DOHH2 (cell line): ENCODE results near the gene SPOCK3.

Experiments
- H3F3A ChIP-seq: fragments of 200-600 bp; sonication (generic), shearing (Covaris generic); 2 replicates; pipeline ENCODE4 v1.6.0; 2016; ENCODE audit warnings: antibody characterized with exemption, mild to moderate bottlenecking; ENCODE audit not compliant: control insufficient read depth, insufficient read depth
- H3K27ac ChIP-seq: fragments of 200-600 bp; sonication (generic); 2 replicates; pipeline ENCODE4 v1.5.1; 2014; ENCODE audit warnings: low read depth, mild to moderate bottlenecking, low read length, moderate library complexity
- H3K27me3 ChIP-seq: fragments of 200-600 bp; sonication (generic); 2 replicates; pipeline ENCODE4 v1.6.1; 2014; ENCODE audit warnings: mild to moderate bottlenecking, low read length, mixed read lengths; ENCODE audit not compliant: control insufficient read depth
- H3K36me3 ChIP-seq: fragments of 200-600 bp; sonication (generic); 2 replicates; pipeline ENCODE4 v1.6.1; 2014; ENCODE audit warnings: mild to moderate bottlenecking, low read length, moderate library complexity, mixed read lengths; ENCODE audit not compliant: control insufficient read depth
- H3K4me1 ChIP-seq: fragments of 200-600 bp; sonication (generic); 2 replicates; pipeline ENCODE4 v1.6.1; 2014; ENCODE audit warnings: mild to moderate bottlenecking, low read length, mixed read lengths; ENCODE audit not compliant: control insufficient read depth
- H3K4me2 ChIP-seq: fragments of 200-600 bp; sonication (generic); 2 replicates; pipeline ENCODE4 v1.6.0; 2014; ENCODE audit warnings: mild to moderate bottlenecking, low read length, moderate library complexity
- H3K4me3 ChIP-seq: fragments of 200-600 bp; sonication (generic); 2 replicates; pipeline ENCODE4 v1.5.1; 2014; ENCODE audit warnings: mild to moderate bottlenecking, low read length, mixed read lengths
- H3K79me2 ChIP-seq: fragments of 200-600 bp; sonication (generic); 2 replicates; pipeline ENCODE4 v1.6.1; 2014; ENCODE audit warnings: mild to moderate bottlenecking, low read length, mixed read lengths; ENCODE audit not compliant: control insufficient read depth
- H3K9me2 ChIP-seq: fragments of 200-600 bp; sonication (generic); replicated peaks from 2 replicates; pipeline ENCODE4 v1.6.1; 2014; ENCODE audit warnings: mild to moderate bottlenecking, low read length, mixed read lengths; ENCODE audit not compliant: control insufficient read depth
- H3K9me3 ChIP-seq: fragments of 200-600 bp; sonication (generic); 2 replicates; pipeline ENCODE4 v1.6.1; 2014; ENCODE audit warnings: antibody characterized with exemption, low read length, mixed read lengths; ENCODE audit not compliant: control insufficient read depth, insufficient read depth
- H4K20me1 ChIP-seq: fragments of 200-600 bp; sonication (generic); 2 replicates; pipeline ENCODE4 v1.6.0; 2014; ENCODE audit warnings: low read depth, mild to moderate bottlenecking, antibody characterized with exemption, low read length, moderate library complexity; ENCODE audit not compliant: control insufficient read depth, insufficient read depth
- CTCF ChIP-seq: fragments of 200-600 bp; sonication (generic); IDR thresholded peaks from one replicate; pipeline ENCODE4 v1.5.1; 2014; ENCODE audit warnings: antibody characterized with exemption, mild to moderate bottlenecking, low read depth, low read length; ENCODE audit not compliant: poor library complexity, severe bottlenecking
- EZH2phosphoT487 ChIP-seq: fragments of 200-600 bp; sonication (generic); IDR thresholded peaks from 2 replicates; pipeline ENCODE4 v1.6.1; 2017; ENCODE audit warnings: borderline replicate concordance, mild to moderate bottlenecking, antibody characterized with exemption, low read length, moderate library complexity, mixed read lengths

The SPOCK3 gene

GRCh38 chr4:167190379-167190778, 43.9 kb downstream of the SPOCK3 start:
- Histone ChIP-seq H3K27me3 (no peaks in the 10 kb centered on the region), H3K27ac (no peak overlapping the region), H3K9me2 (no peaks in the 10 kb centered on the region), H3K9me3 (peaks cover 2% of the 10 kb centered on the region; the same call in 1 of the 2 replicates), H3K79me2 (no peaks in the 10 kb centered on the region), H3K4me1 (no peaks in the 10 kb centered on the region), H4K20me1 (no peaks in the 10 kb centered on the region), H3K4me2 (no peak overlapping the region), H3K4me3 (no peak overlapping the region), H3F3A (no peaks in the 10 kb centered on the region), H3K36me3 (no peaks in the 10 kb centered on the region)
- no peak for TF ChIP-seq EZH2phosphoT487
- TF ChIP-seq CTCF, result no peak

DNA sequence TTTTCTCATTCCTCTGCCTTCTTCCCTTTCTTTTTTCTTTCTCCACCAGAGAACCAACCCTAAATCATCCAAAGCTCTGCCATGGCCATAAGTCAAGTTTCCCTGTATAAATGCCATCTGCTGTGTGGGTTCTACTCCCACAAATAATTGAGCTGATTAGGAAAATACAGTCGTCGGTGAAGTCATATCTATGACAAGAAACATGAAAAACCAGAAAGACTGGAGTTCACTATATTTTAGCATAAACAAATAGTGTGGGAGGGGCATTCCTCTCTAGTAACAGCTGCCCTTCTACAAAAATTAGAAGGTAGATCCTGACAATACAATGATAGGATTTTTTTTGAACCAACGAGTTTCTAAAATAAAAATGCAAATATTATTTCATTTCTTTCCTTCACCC, 48.8 kb downstream of the SPOCK3 start:
- H3K4me1 ChIP-seq, result no peaks in the 10 kb centered on the region
- H3K27ac ChIP-seq, result no peak overlapping the region
- no peaks in the 10 kb centered on the region for H3K9me2 ChIP-seq
- no peaks in the 10 kb centered on the region for H3K9me3 ChIP-seq
- no peaks in the 10 kb centered on the region for H3F3A ChIP-seq
- no peak overlapping the region for H3K4me3 ChIP-seq
- no peak overlapping the region for H3K4me2 ChIP-seq
- TF ChIP-seq EZH2phosphoT487 (no peak), CTCF (no peak)
- no peaks in the 10 kb centered on the region for H4K20me1 ChIP-seq
- no peaks in the 10 kb centered on the region for H3K27me3 ChIP-seq
- no peaks in the 10 kb centered on the region for H3K79me2 ChIP-seq
- H3K36me3 ChIP-seq, result no peaks in the 10 kb centered on the region

GRCh38 chr4:167183036-167183435, 51.3 kb downstream of the SPOCK3 start:
- Histone ChIP-seq H3K9me2 (no peaks in the 10 kb centered on the region), H3K79me2 (no peaks in the 10 kb centered on the region), H3K36me3 (no peaks in the 10 kb centered on the region), H3K4me2 (no peak overlapping the region), H3K4me1 (no peaks in the 10 kb centered on the region), H3K4me3 (no peak overlapping the region), H3K27ac (no peak overlapping the region), H4K20me1 (no peaks in the 10 kb centered on the region), H3K9me3 (no peaks in the 10 kb centered on the region), H3F3A (no peaks in the 10 kb centered on the region), H3K27me3 (no peaks in the 10 kb centered on the region)
- TF ChIP-seq EZH2phosphoT487 (no peak), CTCF (no peak)

- H3K9me3 ChIP-seq, result no peaks in the 10 kb centered on the region
- no peaks in the 10 kb centered on the region for H3K4me1 ChIP-seq
- no peak for TF ChIP-seq CTCF
- no peak for TF ChIP-seq EZH2phosphoT487
- no peaks in the 10 kb centered on the region for H3K79me2 ChIP-seq
- no peak overlapping the region for H3K4me3 ChIP-seq
- no peaks in the 10 kb centered on the region for H3K9me2 ChIP-seq
- H4K20me1 ChIP-seq, result no peaks in the 10 kb centered on the region
- H3K36me3 ChIP-seq, result no peaks in the 10 kb centered on the region
- no peaks in the 10 kb centered on the region for H3K27me3 ChIP-seq
- no peak overlapping the region for H3K4me2 ChIP-seq
- H3K27ac ChIP-seq, result no peak overlapping the region
- no peaks in the 10 kb centered on the region for H3F3A ChIP-seq
Measured at GRCh38 chr4:167177925-167178324, 56.4 kb downstream of the SPOCK3 start.
